Gastroesophageal sphincter (tissue), 4 donors: ENCODE results near the gene ARHGAP42. TPM values are rescaled to one million over a fixed set of nuclear protein-coding genes. Genes with fewer than 3 reads are reported as not detected.

Source experiments
- ATAC-seq: fragments of 150-250 bp; one replicate; pipeline ENCODE4 v1.9.1; 2016; ENCODE audit warnings: mild to moderate bottlenecking, moderate library complexity
- H3K27ac ChIP-seq, 4 donors: fragments of 200-600 bp; sonication (generic) in 3 of 4; 1 replicate in 3 of 4; 2 replicates in 1 of 4; pipeline ENCODE4 v1.5.1; 2016 to 2019
- H3K27me3 ChIP-seq: fragments of 200-600 bp; sonication (generic); one replicate; pipeline ENCODE4 v1.5.1; 2019
- H3K36me3 ChIP-seq, 2 donors: fragments of 200-600 bp; sonication (generic); one replicate each; pipeline ENCODE4 v1.5.1; 2019; ENCODE audit warnings: control low read depth in 1 of 2
- H3K4me1 ChIP-seq, 3 donors: fragments of 200-600 bp; sonication (generic); 1 replicate in 2 of 3; 2 replicates in 1 of 3; pipeline ENCODE4 v1.5.1; 2016 to 2019; ENCODE audit warnings: control low read depth in 2 of 3
- H3K4me3 ChIP-seq, 2 donors: fragments of 200-600 bp; sonication (generic); one replicate each; pipeline ENCODE4 v1.5.1; 2019; ENCODE audit warnings: mild to moderate bottlenecking in 1 of 2, moderate library complexity in 1 of 2
- H3K9me3 ChIP-seq, 3 donors: fragments of 200-600 bp; sonication (generic); one replicate each; pipeline ENCODE4 v1.5.1; 2017 to 2019; ENCODE audit warnings: control low read depth in 2 of 3
- CTCF ChIP-seq, 4 experiments: fragments of 200-600 bp in 2 of 4; fragments of 450-650 bp in 2 of 4; sonication (generic) in 1 of 4; IDR thresholded peaks; one replicate each; pipeline ENCODE4 v1.5.1; 2017 to 2019; ENCODE audit warnings: antibody characterized with exemption in 4 of 4, mild to moderate bottlenecking in 2 of 4, moderate library complexity in 2 of 4
- EP300 ChIP-seq: sonication (generic); formaldehyde crosslinking; IDR thresholded peaks from one replicate; pipeline ENCODE4 v1.6.1; 2017; ENCODE audit warnings: antibody characterized with exemption, mild to moderate bottlenecking
- POLR2A ChIP-seq, 2 donors: fragments of 450-650 bp; IDR thresholded peaks; one replicate each; pipeline ENCODE4 v1.6.1; 2017; ENCODE audit warnings: antibody characterized with exemption in 2 of 2, mild to moderate bottlenecking in 2 of 2, moderate library complexity in 1 of 2
- POLR2AphosphoS5 ChIP-seq: sonication (generic); formaldehyde crosslinking; IDR thresholded peaks from one replicate; pipeline ENCODE4 v1.6.1; 2017; ENCODE audit warnings: antibody characterized with exemption
- WGBS, 2 donors: methylation state at CpG; one replicate each; pipeline ENCODE4 v1.1.5; 2018; ENCODE audit warnings: low coverage in 1 of 2; 5-methylcytosine and 5-hydroxymethylcytosine counted together
- total RNA-seq, 4 donors: library from RNA; depleted of rRNA; stranded (reverse); fragments of >200 nt; gene quantifications; one replicate each; pipeline ENCODE4 v1.1.0, GENCODE V29; 2016

Gene ARHGAP42
- total RNA-seq, 4 donors from 2014 or later, result 6.3 to 29.1 (median 9.9) TPM

GRCh38 chr11:100847696-100848216, 160.7 kb downstream of the ARHGAP42 start:
- Histone ChIP-seq H3K36me3 (no peaks in the 10 kb centered on the region), H3K9me3 (no peaks in the 10 kb centered on the region), H3K27ac (no peak overlapping the region), H3K4me3 (no peak overlapping the region), H3K4me1 (peaks cover 0 to 17% (median 0%) of the 10 kb centered on the region in 3 donors), H3K27me3 (no peaks in the 10 kb centered on the region)
- TF ChIP-seq CTCF (IDR thresholded peaks at IDR 0.05) (no peak), POLR2A (IDR thresholded peaks at IDR 0.05) (no peak), EP300 (no peak), POLR2AphosphoS5 (no peak)
- ATAC-seq, result no peak
- 30 to 36% methylated on average over 2 to 3 of the region's 3 CpGs for WGBS, 2 donors

GRCh38 chr11:100849009-100849900, 162.2 kb downstream of the ARHGAP42 start:
- Histone ChIP-seq H3K4me3 (no peak overlapping the region), H3K4me1 (peaks cover 0 to 17% (median 0%) of the 10 kb centered on the region in 3 donors), H3K27me3 (no peaks in the 10 kb centered on the region), H3K27ac (peak overlapping the region in 3 of 4 donors; percentile 26 to 41 (median 32)), H3K36me3 (no peaks in the 10 kb centered on the region), H3K9me3 (no peaks in the 10 kb centered on the region)
- ATAC-seq, result no peak
- no peak for TF ChIP-seq CTCF (IDR thresholded peaks at IDR 0.05)
- TF ChIP-seq POLR2AphosphoS5, result no peak
- TF ChIP-seq POLR2A (IDR thresholded peaks at IDR 0.05), result no peak
- no peak for TF ChIP-seq EP300
- WGBS, 2 donors, result 20 to 30% methylated on average over 4 of the region's 4 CpGs

DNA sequence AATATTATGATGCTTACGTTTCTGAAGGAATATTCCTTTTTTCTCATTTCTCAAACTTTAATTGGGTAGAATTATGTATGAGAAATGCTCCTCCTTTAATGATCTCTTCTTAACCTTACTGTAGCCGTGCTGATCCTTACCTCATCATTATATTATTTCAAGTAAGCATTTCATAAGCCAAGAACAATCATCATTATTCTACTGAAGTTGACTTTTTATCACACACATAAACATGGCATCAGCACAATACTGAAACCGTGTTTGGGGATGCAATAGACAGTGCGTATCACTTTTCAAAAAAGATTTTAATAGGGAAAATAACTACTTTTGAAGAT, 162.8 kb downstream of the ARHGAP42 start:
- WGBS, 2 donors, result 39 to 61% methylated on average over 4 of the region's 4 CpGs
- Histone ChIP-seq H3K36me3 (no peaks in the 10 kb centered on the region), H3K27ac (peak overlapping the region in 1 of 4 donors; percentile 2), H3K9me3 (no peaks in the 10 kb centered on the region), H3K27me3 (no peaks in the 10 kb centered on the region), H3K4me3 (no peak overlapping the region), H3K4me1 (peaks cover 0 to 17% (median 0%) of the 10 kb centered on the region in 3 donors)
- ATAC-seq, result no peak
- TF ChIP-seq POLR2AphosphoS5, result no peak
- TF ChIP-seq POLR2A (IDR thresholded peaks at IDR 0.05), result no peak
- no peak for TF ChIP-seq EP300
- no peak for TF ChIP-seq CTCF (IDR thresholded peaks at IDR 0.05)

GRCh38 chr11:100851147-100851546, 164.1 kb downstream of the ARHGAP42 start:
- 90 to 96% methylated on average over 3 to 4 of the region's 4 CpGs for WGBS, 2 donors
- Histone ChIP-seq H3K4me1 (peaks cover 0 to 17% (median 0%) of the 10 kb centered on the region in 3 donors), H3K36me3 (no peaks in the 10 kb centered on the region), H3K27ac (no peak overlapping the region), H3K4me3 (no peak overlapping the region), H3K27me3 (no peaks in the 10 kb centered on the region), H3K9me3 (no peaks in the 10 kb centered on the region)
- ATAC-seq, result no peak
- TF ChIP-seq POLR2A (IDR thresholded peaks at IDR 0.05), result no peak
- no peak for TF ChIP-seq EP300
- TF ChIP-seq POLR2AphosphoS5, result no peak
- TF ChIP-seq CTCF (IDR thresholded peaks at IDR 0.05), result no peak
